DMS53 treated with DMSO at 0.1 percent for 48 hours (cell line): Measurements from ENCODE around the gene DENND1A.
A peak's percentile ranks its signal among the peaks of the same experiment; 100 is the strongest.

ENCODE experiments used
- DNase-seq: peaks from one replicate; lab custom pipeline; 2025; ENCODE audit not compliant: unreplicated experiment; lab: John Stamatoyannopoulos, UW

The DENND1A gene

GRCh38 chr9:123349691-123350480 is 580.0 kb downstream of the DENND1A start:
- DNase-seq, result peak; percentile 54

DNA sequence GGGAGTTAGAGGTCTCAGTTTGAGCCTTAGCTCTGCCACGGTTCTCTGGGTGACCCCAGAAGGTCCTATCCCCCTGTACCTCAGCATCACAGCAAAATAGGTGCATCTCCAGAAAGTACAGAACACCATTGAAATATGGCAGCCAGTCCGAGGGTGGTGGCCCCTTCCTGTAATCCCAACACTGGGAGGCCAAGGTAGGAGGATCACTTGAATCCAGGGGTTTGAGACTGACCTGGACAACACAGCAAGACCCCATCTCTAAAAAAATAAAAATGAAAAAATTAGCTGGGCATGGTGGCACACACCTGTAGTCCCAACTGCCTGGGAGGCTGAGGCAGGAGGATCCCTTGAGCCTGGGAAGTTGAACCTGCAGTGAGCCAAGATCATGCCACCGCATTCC is 580.9 kb downstream of the DENND1A start:
- DNase-seq, result no peak

GRCh38 chr9:123348317-123348992 is 581.5 kb downstream of the DENND1A start:
- DNase-seq, result no peak

- no peak for DNase-seq
Observed at GRCh38 chr9:123347289-123348060, 582.5 kb downstream of the DENND1A start.

DNA sequence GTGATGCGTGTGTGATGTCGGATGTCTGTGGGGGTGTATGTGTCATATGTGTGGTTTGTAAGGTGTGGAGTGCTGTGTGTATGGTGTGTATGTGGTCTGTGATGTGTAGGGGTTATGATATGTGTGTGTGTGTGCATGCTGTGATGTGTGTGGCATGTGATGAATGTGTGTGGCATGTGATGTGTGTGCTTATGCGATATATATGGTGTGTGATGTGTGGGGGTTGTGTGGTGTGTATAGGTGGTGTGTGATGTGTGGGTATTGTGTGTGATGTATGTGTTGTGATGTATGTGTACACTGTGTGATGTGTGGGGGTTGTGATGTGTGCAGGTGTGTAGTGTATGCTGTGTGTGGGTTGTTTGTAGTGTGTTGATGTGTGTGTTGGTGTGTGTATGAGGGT is 583.1 kb downstream of the DENND1A start:
- no peak for DNase-seq

DNA sequence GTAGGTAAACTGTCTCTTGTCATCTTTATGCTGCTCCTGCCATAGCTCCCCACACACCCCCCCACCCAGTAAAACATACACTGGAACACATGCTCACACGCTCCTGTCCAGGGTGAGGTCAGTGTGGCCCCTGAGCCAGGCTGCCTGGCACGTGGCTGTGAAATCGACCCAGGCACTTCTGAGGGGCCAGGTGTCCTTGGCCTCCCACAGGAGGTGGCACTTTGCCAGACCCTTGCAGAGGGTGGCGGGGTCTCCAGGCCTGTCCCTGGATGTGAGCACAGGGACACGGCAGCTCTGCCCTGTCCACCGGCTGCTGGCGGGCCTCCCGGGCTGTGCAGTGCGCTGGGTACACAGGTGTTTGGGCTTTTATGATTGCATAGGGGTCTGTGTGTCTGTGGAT is 583.9 kb downstream of the DENND1A start:
- no peak for DNase-seq

DNA sequence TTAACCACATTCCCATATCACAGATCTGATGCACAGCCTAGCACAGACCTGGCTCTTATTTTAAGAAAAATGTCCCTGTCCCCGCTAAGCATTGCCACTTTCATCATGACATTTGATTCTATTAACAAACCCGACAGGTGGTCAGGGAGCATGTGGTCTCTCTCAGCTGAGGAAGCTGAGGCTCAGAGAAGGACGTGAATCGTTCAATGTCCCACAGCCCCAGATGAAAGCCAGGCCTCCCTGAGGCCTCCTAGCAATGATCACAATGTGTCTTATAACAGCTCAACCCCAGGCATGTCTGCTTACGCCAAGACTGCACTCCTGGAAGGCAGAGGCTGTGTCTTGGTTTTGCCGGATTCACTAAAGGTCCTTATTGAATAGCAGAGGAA is 584.4 kb downstream of the DENND1A start:
- DNase-seq, result no peak

- DNase-seq, result no peak
Observed at GRCh38 chr9:123344192-123344949, 585.6 kb downstream of the DENND1A start.

DNA sequence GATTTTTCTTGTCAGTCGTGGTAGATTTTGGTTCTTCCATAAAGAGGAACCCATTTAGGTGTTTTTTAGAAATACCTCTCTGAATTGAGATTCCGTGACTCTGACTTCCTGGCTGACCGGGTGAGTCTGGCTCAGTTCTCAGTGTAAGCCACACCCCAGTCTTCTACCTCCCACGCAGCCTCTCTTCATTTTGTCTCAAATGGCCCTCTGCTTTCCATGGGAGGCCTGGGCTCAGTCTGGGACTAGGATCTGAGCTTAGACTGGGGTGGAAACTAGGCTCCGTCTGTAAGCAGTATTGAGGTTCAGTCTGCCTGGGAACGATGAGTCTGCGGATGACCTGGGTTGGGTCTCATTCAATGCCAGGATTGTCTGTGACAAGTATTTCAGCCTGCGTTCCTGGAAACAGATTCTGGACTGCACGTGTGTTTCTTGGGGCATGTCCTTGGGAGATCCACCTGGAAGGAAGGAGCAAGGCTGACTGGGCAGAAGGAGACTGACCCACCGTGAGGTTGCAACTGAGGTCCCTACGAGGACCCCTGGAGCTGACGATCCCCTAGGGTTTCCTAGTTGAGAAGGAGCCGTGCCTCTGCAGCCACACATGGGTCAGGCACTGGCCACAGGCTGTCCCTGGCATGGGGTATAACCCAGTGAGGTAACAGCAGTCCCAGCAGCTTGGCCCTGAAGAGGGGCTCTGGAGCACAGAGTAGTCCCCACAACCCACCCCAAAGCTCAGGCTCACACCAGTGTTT is 586.3 kb downstream of the DENND1A start:
- DNase-seq, result no peak

- DNase-seq, result no peak
Observed at GRCh38 chr9:123342247-123342646, 587.7 kb downstream of the DENND1A start.

- DNase-seq, result no peak
Observed at GRCh38 chr9:123341816-123342215, 588.1 kb downstream of the DENND1A start.

DNA sequence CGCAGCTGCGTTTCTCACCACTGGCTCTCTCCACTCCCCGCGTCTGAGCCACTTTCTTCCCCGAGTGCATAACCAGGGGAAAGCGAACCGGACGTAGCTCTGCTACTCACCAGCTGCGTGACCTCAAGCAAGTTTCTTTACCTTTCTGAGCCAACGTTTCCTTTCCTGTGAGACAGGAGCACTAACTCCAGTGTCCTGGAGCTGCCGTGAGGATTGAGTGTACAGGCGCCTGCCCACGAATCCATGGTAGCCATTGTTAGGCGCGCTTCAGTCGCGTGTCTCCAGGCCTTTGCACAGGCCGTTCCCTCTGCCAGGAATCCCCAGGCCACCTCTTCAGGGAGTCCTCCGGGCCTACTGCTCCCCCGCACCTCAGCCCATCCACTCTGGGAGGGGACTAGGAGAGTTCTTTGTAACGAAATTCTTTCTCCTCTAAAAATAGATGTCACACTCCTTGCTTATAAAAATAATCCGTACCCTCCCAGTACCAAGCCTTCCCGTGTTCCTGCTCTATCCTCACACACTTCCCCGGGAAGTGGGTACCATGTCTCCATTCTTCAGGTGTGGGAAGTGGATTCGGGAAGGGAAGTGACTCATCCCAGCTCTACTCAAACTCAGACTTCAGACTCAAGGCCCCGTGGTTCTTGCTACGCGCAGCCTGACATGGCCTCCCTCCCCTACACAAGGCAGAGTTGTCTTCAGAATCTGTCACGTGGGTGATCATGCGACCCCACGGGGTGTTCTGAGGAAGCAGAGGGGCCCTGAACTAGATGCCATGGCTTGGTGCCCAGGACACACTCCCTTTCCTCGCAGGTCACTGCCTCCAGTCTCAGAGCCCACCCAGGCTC is 590.0 kb downstream of the DENND1A start:
- peak; percentile 43 for DNase-seq

DNA sequence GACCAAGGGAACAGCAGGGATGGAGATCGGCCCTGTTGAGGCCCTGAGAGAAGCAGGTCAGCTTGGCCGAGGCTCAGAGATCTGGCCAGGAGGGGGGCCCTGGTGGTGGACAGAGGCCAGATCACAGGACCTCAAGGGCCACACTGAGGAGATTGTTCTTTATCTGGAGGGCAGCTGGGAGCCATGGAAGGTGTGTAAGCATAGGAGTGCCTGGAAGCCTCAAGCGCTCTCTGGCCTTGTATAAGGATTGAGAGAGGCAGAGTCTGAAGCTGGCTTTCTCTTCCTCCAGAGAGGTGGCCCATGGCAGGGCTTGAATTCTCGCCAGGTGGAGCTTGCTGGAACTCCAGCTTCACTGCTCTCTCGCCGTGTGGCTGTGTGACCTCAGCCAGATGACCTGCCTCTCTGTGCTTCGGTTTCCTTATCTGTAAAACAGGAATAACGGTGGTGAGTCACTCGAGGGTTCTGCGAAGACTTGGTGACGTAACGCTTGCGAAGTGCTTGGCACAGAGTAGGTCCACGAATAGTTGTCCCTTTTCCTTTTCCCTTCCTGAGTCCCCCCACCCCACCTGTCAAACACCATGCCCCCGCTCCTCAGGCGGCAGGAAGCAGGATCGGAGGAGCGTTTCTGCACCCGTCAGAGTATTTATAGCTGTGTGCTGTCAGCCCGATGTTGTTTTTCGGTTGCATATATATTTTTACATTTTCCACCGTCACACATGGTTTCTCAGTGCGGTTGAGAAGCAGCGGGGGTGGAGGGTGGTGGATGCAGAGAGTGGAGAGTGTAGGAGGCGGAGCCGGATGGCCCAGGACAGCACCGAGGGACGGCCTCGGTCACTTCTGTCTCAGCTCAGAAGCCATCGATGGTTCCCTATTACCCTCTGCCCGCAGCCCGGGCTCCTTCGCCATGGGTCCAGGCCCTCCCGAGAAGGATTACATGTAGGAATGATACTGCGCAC is 590.9 kb downstream of the DENND1A start:
- no peak for DNase-seq

DNA sequence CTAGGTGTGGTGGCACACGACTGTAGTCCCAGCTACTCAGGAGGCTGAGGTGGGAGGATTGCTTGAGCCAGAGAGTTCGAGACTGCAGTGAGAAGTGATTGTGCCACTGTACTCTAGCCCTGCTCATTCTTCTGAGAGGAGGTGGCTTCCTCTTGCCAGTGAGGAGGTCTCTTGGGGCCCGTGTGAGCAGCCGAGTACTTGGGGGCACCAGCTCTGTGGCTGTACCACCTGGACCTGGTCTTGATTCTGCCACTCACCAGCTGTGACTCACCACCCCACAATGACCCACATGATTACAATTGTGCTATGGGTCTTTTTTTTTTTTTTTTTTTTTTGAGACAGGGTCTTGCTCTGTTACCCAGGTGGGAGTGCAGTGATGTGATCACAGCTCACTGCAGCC is 592.0 kb downstream of the DENND1A start:
- no peak for DNase-seq

GRCh38 chr9:123336959-123337358 is 593.0 kb downstream of the DENND1A start:
- DNase-seq, result no peak

- DNase-seq, result no peak
Observed at GRCh38 chr9:123336449-123336848, 593.5 kb downstream of the DENND1A start.

GRCh38 chr9:123335986-123336329 is 594.0 kb downstream of the DENND1A start:
- no peak for DNase-seq

- no peak for DNase-seq
Observed at GRCh38 chr9:123335193-123335985, 594.5 kb downstream of the DENND1A start.
